H1 (cell line): ENCODE data around the gene LITAF. TPM values are rescaled to one million over a fixed set of nuclear protein-coding genes. Genes with fewer than 3 reads are reported as not detected.

Experiments used
- CTCF ChIA-PET: fragments of 300-600 bp; sonication (Branson Sonifier 250); formaldehyde crosslinking; loops from one replicate; lab custom pipeline; 2021; ENCODE audit not compliant: partially characterized antibody; lab: Charles Lee
- POLR2A ChIA-PET: fragments of 300-600 bp; sonication (Branson Sonifier 250); formaldehyde crosslinking; loops from one replicate; lab custom pipeline; 2021; ENCODE audit warnings: inconsistent platforms; ENCODE audit not compliant: partially characterized antibody; lab: Charles Lee
- DNase-seq, 2 experiments: peaks; one replicate each; pipeline versions ENCODE4 v3.0.0 to v3.0.0-alpha.2; 2010 to 2022; ENCODE audit warnings: low spot score in 2 of 2, low read depth in 1 of 2, mixed read lengths in 1 of 2
- FAIRE-seq: peaks from 2 replicates; lab custom pipeline; 2011; peaks lifted over from hg19 to GRCh38; lab: Jason Lieb, UNC
- H2AFZ ChIP-seq: 2 replicates; pipeline ENCODE4 v1.8.1; 2012; ENCODE audit warnings: low read length, inconsistent platforms
- H2AK5ac ChIP-seq: 2 replicates; pipeline ENCODE4 v1.6.1; 2013; ENCODE audit warnings: low read depth, low read length
- H2BK120ac ChIP-seq: replicated peaks from 2 replicates; pipeline ENCODE3; 2013; ENCODE audit warnings: low read depth, low read length, inconsistent platforms
- H2BK12ac ChIP-seq: 2 replicates; pipeline ENCODE4 v1.6.1; 2013; ENCODE audit warnings: low read depth, low read length
- H2BK15ac ChIP-seq: 2 replicates; pipeline ENCODE4 v1.6.1; 2013; ENCODE audit warnings: low read length
- H2BK20ac ChIP-seq: 2 replicates; pipeline ENCODE4 v1.6.1; 2013; ENCODE audit warnings: low read length
- H2BK5ac ChIP-seq: 2 replicates; pipeline ENCODE4 v1.6.1; 2013; ENCODE audit warnings: low read depth, low read length
- H3K14ac ChIP-seq: 2 replicates; pipeline ENCODE4 v1.6.1; 2013; ENCODE audit warnings: inconsistent platforms; ENCODE audit not compliant: insufficient read length
- H3K18ac ChIP-seq: 2 replicates; pipeline ENCODE4 v1.6.1; 2013; ENCODE audit warnings: low read length; ENCODE audit errors: extremely low read depth
- H3K23ac ChIP-seq: 2 replicates; pipeline ENCODE4 v1.6.1; 2013; ENCODE audit warnings: inconsistent platforms; ENCODE audit not compliant: insufficient read length
- H3K23me2 ChIP-seq: 2 replicates; pipeline ENCODE4 v1.6.1; 2013; ENCODE audit warnings: low read depth, low read length
- H3K27ac ChIP-seq: 2 replicates; pipeline ENCODE4 v1.6.1; 2011; ENCODE audit warnings: low read depth, low read length, inconsistent platforms
- H3K27me3 ChIP-seq, 4 experiments: replicated peaks in 1 of 4; 1 replicate in 1 of 4; 2 replicates in 3 of 4; pipeline versions ENCODE4 v1.6.1 to v1.8.1; 2011 to 2013; ENCODE audit warnings: low read length in 3 of 4, mild to moderate bottlenecking in 3 of 4, inconsistent platforms in 2 of 4, mixed read lengths in 2 of 4, moderate library complexity in 1 of 4; ENCODE audit not compliant: control insufficient read depth in 3 of 4, insufficient read depth in 3 of 4; ENCODE audit errors: extremely low read depth in 1 of 4
- H3K36me3 ChIP-seq, 4 experiments: 2 replicates each; pipeline versions ENCODE4 v1.6.1 to v1.8.1; 2011 to 2013; ENCODE audit warnings: mild to moderate bottlenecking in 4 of 4, low read length in 3 of 4, moderate library complexity in 2 of 4, control low read depth in 1 of 4, inconsistent platforms in 1 of 4; ENCODE audit not compliant: insufficient read depth in 4 of 4, control insufficient read depth in 2 of 4
- H3K4ac ChIP-seq: replicated peaks from 2 replicates; pipeline ENCODE3; 2013; ENCODE audit warnings: low read length, low read depth, mixed read lengths, inconsistent platforms; ENCODE audit not compliant: insufficient read length
- H3K4me1 ChIP-seq, 4 experiments: replicated peaks in 1 of 4; 1 replicate in 1 of 4; 2 replicates in 3 of 4; pipeline versions ENCODE4 v1.6.1 to v1.8.1; 2011 to 2013; ENCODE audit warnings: low read length in 3 of 4, inconsistent platforms in 2 of 4, mixed read lengths in 1 of 4; ENCODE audit not compliant: insufficient read depth in 4 of 4, control insufficient read depth in 3 of 4
- H3K4me2 ChIP-seq, 2 experiments: 2 replicates each; pipeline versions ENCODE4 v1.6.1 to v1.8.1; 2011 to 2013; ENCODE audit warnings: low read depth in 2 of 2, low read length in 2 of 2, control low read depth in 1 of 2, inconsistent platforms in 1 of 2, mild to moderate bottlenecking in 1 of 2; ENCODE audit not compliant: insufficient read depth in 1 of 2
- H3K4me3 ChIP-seq, 4 experiments: fragments of 200-600, 300-600 bp in 1 of 4; sonication (generic), shearing (Covaris generic), sonication (Bioruptor Twin) in 1 of 4; 2 replicates each; pipeline versions ENCODE4 v1.5.1 to v1.8.1; 2011 to 2016; ENCODE audit warnings: low read length in 4 of 4, low read depth in 3 of 4, control low read depth in 2 of 4, inconsistent platforms in 2 of 4, mild to moderate bottlenecking in 2 of 4, mixed read lengths in 1 of 4, moderate library complexity in 1 of 4; ENCODE audit not compliant: insufficient read depth in 2 of 4; ENCODE audit errors: extremely low read depth in 1 of 4
- H3K56ac ChIP-seq: replicated peaks from 2 replicates; pipeline ENCODE3; 2013; ENCODE audit warnings: low read depth, mild to moderate bottlenecking, mixed read lengths, low read length, inconsistent platforms; ENCODE audit not compliant: insufficient read length
- H3K79me1 ChIP-seq: 2 replicates; pipeline ENCODE4 v1.6.1; 2013; ENCODE audit warnings: low read depth, low read length, control low read depth
- H3K79me2 ChIP-seq, 2 experiments: 2 replicates each; pipeline versions ENCODE4 v1.6.1 to v1.8.1; 2012 to 2013; ENCODE audit warnings: low read length in 2 of 2, mild to moderate bottlenecking in 2 of 2, inconsistent platforms in 1 of 2; ENCODE audit not compliant: insufficient read depth in 2 of 2, control insufficient read depth in 1 of 2
- H3K9ac ChIP-seq, 4 experiments: replicated peaks in 1 of 4; 1 replicate in 1 of 4; 2 replicates in 3 of 4; pipeline versions ENCODE4 v1.6.1 to v1.8.1; 2011 to 2013; ENCODE audit warnings: low read depth in 3 of 4, low read length in 3 of 4, control low read depth in 2 of 4, mild to moderate bottlenecking in 2 of 4, moderate library complexity in 2 of 4, inconsistent platforms in 1 of 4; ENCODE audit errors: extremely low read depth in 1 of 4
- H3K9me3 ChIP-seq, 2 experiments: 2 replicates each; pipeline versions ENCODE4 v1.6.1 to v1.8.1; 2012 to 2013; ENCODE audit warnings: mild to moderate bottlenecking in 2 of 2, moderate library complexity in 2 of 2, control low read depth in 1 of 2, inconsistent platforms in 1 of 2, low read depth in 1 of 2, low read length in 1 of 2, mixed read lengths in 1 of 2; ENCODE audit not compliant: insufficient read depth in 2 of 2
- H4K20me1 ChIP-seq, 2 experiments: replicated peaks in 1 of 2; 2 replicates each; pipeline versions ENCODE3 to v1.8.1; 2011 to 2013; ENCODE audit warnings: inconsistent platforms in 2 of 2, low read length in 2 of 2, mild to moderate bottlenecking in 1 of 2; ENCODE audit not compliant: insufficient read depth in 2 of 2, control insufficient read depth in 1 of 2
- H4K5ac ChIP-seq: 2 replicates; pipeline ENCODE4 v1.6.1; 2013; ENCODE audit warnings: low read length, low read depth, mixed read lengths, inconsistent platforms; ENCODE audit not compliant: insufficient read length
- H4K8ac ChIP-seq: 2 replicates; pipeline ENCODE4 v1.8.0; 2013; ENCODE audit warnings: mild to moderate bottlenecking, moderate library complexity, low read length, inconsistent platforms; ENCODE audit not compliant: insufficient read depth; ENCODE audit errors: extremely low read depth
- H4K91ac ChIP-seq: replicated peaks from 2 replicates; pipeline ENCODE3; 2013; ENCODE audit warnings: low read length, mixed read lengths, inconsistent platforms; ENCODE audit not compliant: insufficient read length
- BRCA1 ChIP-seq: IDR thresholded peaks from 2 replicates; pipeline ENCODE4 v1.6.1; 2012; ENCODE audit warnings: low read depth, low read length, improper control_type of control experiment
- CREB1 ChIP-seq: IDR thresholded peaks from 2 replicates; pipeline ENCODE4 v1.6.1; 2012; ENCODE audit warnings: inconsistent platforms
- JUN ChIP-seq: IDR thresholded peaks from 2 replicates; pipeline ENCODE4 v1.6.1; 2011; ENCODE audit warnings: low read depth, mild to moderate bottlenecking, improper control_type of control experiment, low read length
- SIRT6 ChIP-seq: IDR thresholded peaks from one replicate; pipeline ENCODE4 v1.7.1; 2012; ENCODE audit warnings: low read length, inconsistent platforms
- WGBS, 2 experiments: shearing (Covaris generic) in 1 of 2; methylation state at CpG; one replicate each; pipeline versions ENCODE4 v1.1.6 to v1.1.7; 2013 to 2015; ENCODE audit warnings: low lambda C conversion rate in 2 of 2, mixed read lengths in 2 of 2, inconsistent platforms in 1 of 2, low coverage in 1 of 2, missing lambda C conversion rate in 1 of 2; ENCODE audit not compliant: insufficient replicate concordance in 2 of 2, insufficient coverage in 1 of 2, insufficient read length in 1 of 2; ENCODE audit errors: extremely low coverage in 1 of 2, missing lambda C conversion rate in 1 of 2; 5-methylcytosine and 5-hydroxymethylcytosine counted together
- polyA plus RNA-seq, 7 experiments: library from polyadenylated mRNA; depleted of rRNA in 3 of 7; stranded (reverse) in 5 of 7; unstranded in 2 of 7; fragments of >200 nt in 5 of 7; fragments of 200-250 nt in 2 of 7; gene quantifications; 1 replicate in 5 of 7; 2 replicates in 1 of 7; 4 replicates in 1 of 7; pipeline versions ENCODE4 v1.2.1 to v1.2.3, GENCODE V29; 2011 to 2013; ENCODE audit warnings: missing spikeins in 2 of 7, mixed read lengths in 2 of 7
- total RNA-seq: library from RNA; stranded (reverse); fragmentation: NEBNext Ultra II Directional; extraction: Animal tissue kit (Norgen Biotek cat#: 25700); gene quantifications from 2 replicates; pipeline ENCODE4 v1.2.1, GENCODE V29; 2021

Gene LITAF
- total and polyA plus RNA-seq, 2 of the 8 experiments (the other 6 are each of a cell fraction or from before 2014, with no cell fraction given): 165 to 205 TPM

GRCh38 chr16:11593581-11593980 is 6.9 kb upstream of the LITAF start:
- Histone ChIP-seq H2BK12ac (no peak overlapping the region), H4K20me1 (no peaks in the 10 kb centered on the region), H2BK5ac (no peak overlapping the region), H3K4me1 (peaks cover 11 to 25% (median 16%) of the 10 kb centered on the region in 4 experiments), H3K27me3 (no peaks in the 10 kb centered on the region), H3K79me1 (no peaks in the 10 kb centered on the region), H2AK5ac (no peak overlapping the region), H4K8ac (no peak overlapping the region), H3K4me3 (no peak overlapping the region), H3K9ac (no peak overlapping the region), H2BK15ac (no peak overlapping the region), H4K5ac (no peak overlapping the region), H3K56ac (no peak overlapping the region), H3K4ac (no peak overlapping the region), H3K18ac (no peak overlapping the region), H4K91ac (no peak overlapping the region), H2BK20ac (no peak overlapping the region), H2BK120ac (no peak overlapping the region), H2AFZ (no peak overlapping the region), H3K14ac (no peak overlapping the region), H3K23me2 (peaks cover 3% of the 10 kb centered on the region; the same call in 1 of the 2 replicates), H3K79me2 (no peaks in the 10 kb centered on the region), H3K23ac (no peak overlapping the region), H3K4me2 (no peak overlapping the region), H3K27ac (no peak overlapping the region), H3K9me3 (no peaks in the 10 kb centered on the region), H3K36me3 (no peaks in the 10 kb centered on the region)
- FAIRE-seq (no peak), DNase-seq (no peak)
- ChIA-PET CTCF (no interaction called here), POLR2A (no interaction called here)
- no peak for TF ChIP-seq BRCA1
- no peak for TF ChIP-seq SIRT6
- no peak for TF ChIP-seq CREB1
- no peak for TF ChIP-seq JUN
- WGBS, 2 experiments: 94% methylated on average over 3 of the region's 3 CpGs; no CpG with 5 or more reads in 1 of the 2 experiments
